MM.1S (cell line): ENCODE data around the gene DIRAS1.

ENCODE experiments used
- DNase-seq: peaks from one replicate; pipeline ENCODE4 v3.0.0-alpha.2; 2015
- H2AFZ ChIP-seq: fragments of 300-600 bp; sonication (generic); 2 replicates; pipeline ENCODE4 v1.6.0; 2016; ENCODE audit warnings: antibody characterized with exemption, low read length
- H3F3A ChIP-seq: fragments of 300-600 bp; sonication (generic); 2 replicates; pipeline ENCODE4 v1.6.1; 2016; ENCODE audit warnings: mild to moderate bottlenecking, antibody characterized with exemption, low read length, moderate library complexity, mixed read lengths; ENCODE audit not compliant: insufficient read depth
- H3K27ac ChIP-seq: fragments of 300-600 bp; sonication (generic); 2 replicates; pipeline ENCODE4 v1.5.1; 2016; ENCODE audit warnings: mild to moderate bottlenecking, low read length
- H3K27me3 ChIP-seq: fragments of 300-600 bp; sonication (generic); replicated peaks from 2 replicates; pipeline ENCODE4 v1.6.0; 2016; ENCODE audit warnings: low read length; ENCODE audit not compliant: insufficient read depth
- H3K36me3 ChIP-seq: fragments of 300-600 bp; sonication (generic); replicated peaks from 2 replicates; pipeline ENCODE4 v1.6.1; 2016; ENCODE audit warnings: mild to moderate bottlenecking, low read length, mixed read lengths; ENCODE audit not compliant: insufficient read depth
- H3K4me1 ChIP-seq: fragments of 300-600 bp; sonication (generic); 2 replicates; pipeline ENCODE4 v1.6.1; 2016; ENCODE audit warnings: low read length, mixed read lengths
- H3K4me2 ChIP-seq: fragments of 300-600 bp; sonication (generic); 2 replicates; pipeline ENCODE4 v1.6.0; 2016; ENCODE audit warnings: low read depth, low read length
- H3K4me3 ChIP-seq: fragments of 300-600 bp; sonication (generic); 2 replicates; pipeline ENCODE4 v1.5.1; 2016; ENCODE audit warnings: low read length, mixed read lengths
- H3K79me2 ChIP-seq: fragments of 300-600 bp; sonication (generic); 2 replicates; pipeline ENCODE4 v1.6.1; 2016; ENCODE audit warnings: mixed run types, low read length, mixed read lengths
- H3K9ac ChIP-seq: fragments of 300-600 bp; sonication (generic); 2 replicates; pipeline ENCODE4 v1.6.1; 2016; ENCODE audit warnings: low read length, mixed read lengths
- H3K9me2 ChIP-seq: fragments of 300-600 bp; sonication (generic); replicated peaks from 2 replicates; pipeline ENCODE4 v1.6.1; 2016; ENCODE audit warnings: mild to moderate bottlenecking, low read length, mixed read lengths; ENCODE audit not compliant: insufficient read depth
- H3K9me3 ChIP-seq: fragments of 300-600 bp; sonication (generic); replicated peaks from 2 replicates; pipeline ENCODE4 v1.6.1; 2016; ENCODE audit warnings: mild to moderate bottlenecking, low read length, mixed read lengths; ENCODE audit not compliant: insufficient read depth
- H4K20me1 ChIP-seq: fragments of 300-600 bp; sonication (generic); 2 replicates; pipeline ENCODE4 v1.6.1; 2016; ENCODE audit warnings: mild to moderate bottlenecking, low read length, moderate library complexity, mixed read lengths; ENCODE audit not compliant: insufficient read depth
- CTCF ChIP-seq: fragments of 300-600 bp; sonication (generic); IDR thresholded peaks from 2 replicates; pipeline ENCODE4 v1.5.1; 2016; ENCODE audit warnings: antibody characterized with exemption, low read length, mixed read lengths
- EZH2 ChIP-seq: fragments of 300-600 bp; sonication (generic); optimal IDR thresholded peaks from 2 replicates; pipeline ENCODE3; 2017; ENCODE audit warnings: low read depth, mild to moderate bottlenecking, antibody characterized with exemption, low read length, mixed read lengths
- EZH2phosphoT487 ChIP-seq: fragments of 300-600 bp; sonication (generic); IDR thresholded peaks from 2 replicates; pipeline ENCODE4 v1.6.1; 2018; ENCODE audit warnings: antibody characterized with exemption, low read length

The DIRAS1 gene

GRCh38 chr19:2768365-2769132 is 47.4 kb upstream of the DIRAS1 start:
- Histone ChIP-seq H3K79me2 (peaks cover 54% of the 10 kb centered on the region), H3F3A (no peaks in the 10 kb centered on the region)

GRCh38 chr19:2767688-2768087 is 46.5 kb upstream of the DIRAS1 start:
- Histone ChIP-seq H3K4me2 (no peak overlapping the region), H4K20me1 (peaks cover 18% of the 10 kb centered on the region), H3K4me3 (no peak overlapping the region), H3K27ac (no peak overlapping the region), H3F3A (no peaks in the 10 kb centered on the region), H3K9ac (no peak overlapping the region), H2AFZ (no peak overlapping the region), H3K9me3 (no peaks in the 10 kb centered on the region), H3K36me3 (peaks cover 10% of the 10 kb centered on the region), H3K27me3 (no peaks in the 10 kb centered on the region), H3K9me2 (no peaks in the 10 kb centered on the region), H3K79me2 (peaks cover 54% of the 10 kb centered on the region), H3K4me1 (no peaks in the 10 kb centered on the region)
- TF ChIP-seq CTCF (no peak), EZH2 (no peak), EZH2phosphoT487 (no peak)
- no peak for DNase-seq

More at GRCh38 chr19:2768365-2769132, 47.4 kb upstream of the DIRAS1 start:
- Histone ChIP-seq H3K9ac (no peak overlapping the region), H2AFZ (no peak overlapping the region), H3K4me1 (no peaks in the 10 kb centered on the region), H3K27me3 (no peaks in the 10 kb centered on the region), H3K9me2 (no peaks in the 10 kb centered on the region), H4K20me1 (peaks cover 18% of the 10 kb centered on the region), H3K9me3 (no peaks in the 10 kb centered on the region), H3K27ac (no peak overlapping the region), H3K4me3 (no peak overlapping the region), H3K36me3 (peaks cover 10% of the 10 kb centered on the region), H3K4me2 (no peak overlapping the region)
- TF ChIP-seq EZH2: no peak
- no peak for TF ChIP-seq CTCF
- TF ChIP-seq EZH2phosphoT487: no peak
- no peak for DNase-seq

GRCh38 chr19:2766594-2767372 is 45.6 kb upstream of the DIRAS1 start:
- H3K79me2 ChIP-seq: peaks cover 44% of the 10 kb centered on the region
- no peak overlapping the region for H3K4me3 ChIP-seq
- no peak overlapping the region for H3K27ac ChIP-seq
- H3K4me1 ChIP-seq: no peaks in the 10 kb centered on the region
- H3K9ac ChIP-seq: no peak overlapping the region
- no peak for TF ChIP-seq CTCF
- no peak overlapping the region for H2AFZ ChIP-seq
- H3F3A ChIP-seq: no peaks in the 10 kb centered on the region
- H3K36me3 ChIP-seq: peaks cover 10% of the 10 kb centered on the region
- H3K4me2 ChIP-seq: no peak overlapping the region
- H3K27me3 ChIP-seq: no peaks in the 10 kb centered on the region
- no peaks in the 10 kb centered on the region for H3K9me2 ChIP-seq
- H4K20me1 ChIP-seq: peaks cover 9% of the 10 kb centered on the region
- no peak for DNase-seq
- no peaks in the 10 kb centered on the region for H3K9me3 ChIP-seq
